ENCODE measurements around the gene ZMYM1.

ZMYM1 gene

DNA sequence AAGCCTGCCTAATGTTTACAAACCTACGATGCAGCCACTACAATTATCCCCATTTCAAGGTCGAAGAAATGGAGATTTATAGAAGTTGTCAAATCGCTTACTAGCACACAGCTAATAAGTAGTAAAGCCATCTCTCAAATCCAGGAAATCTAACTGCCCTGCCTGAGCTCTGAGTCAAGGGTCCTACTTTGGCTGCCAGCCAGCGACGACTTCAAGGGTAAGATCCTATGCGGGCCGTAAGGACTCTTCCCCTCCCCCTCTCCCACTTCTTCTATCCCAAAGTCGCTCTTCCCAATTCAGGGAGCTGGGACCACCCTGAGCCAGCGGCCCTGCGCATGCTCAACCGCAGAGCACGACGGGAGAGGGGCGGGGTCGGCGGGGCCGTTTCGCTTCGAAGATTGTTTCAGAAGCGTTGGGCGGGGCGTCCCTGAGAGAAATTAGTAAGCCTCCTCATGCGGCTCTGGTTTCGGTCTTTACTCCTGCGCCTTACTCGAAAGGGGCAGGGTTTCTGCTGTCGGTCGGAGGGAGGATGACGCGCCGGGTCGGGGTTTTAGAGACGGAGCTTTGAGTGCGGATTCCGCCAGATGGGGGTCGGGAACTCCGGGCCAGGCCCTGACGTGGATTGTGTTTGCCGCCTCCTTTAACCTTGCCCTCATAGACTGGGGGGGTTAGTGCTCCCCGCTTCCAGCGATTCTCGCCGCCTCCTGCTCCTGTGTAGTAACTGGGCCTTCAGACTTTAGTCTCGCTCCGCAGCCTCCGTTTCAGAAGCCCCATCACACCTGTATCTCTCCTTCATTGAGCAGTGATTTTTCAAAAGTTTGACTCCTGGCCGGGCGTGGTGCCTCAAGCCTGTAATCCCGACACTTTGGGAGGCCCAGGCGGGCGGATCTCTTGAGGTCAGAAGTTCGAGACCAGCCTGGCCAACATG, at the start of gene ZMYM1:
Gene ZMYM1 (plus strand): TSS at position 383 of the 928 bp plus-strand sequence. CDS start 14,603 bp downstream, outside the sequence.
- H3K4me1 ChIP-seq (ENCODE audit: control insufficient read depth, insufficient read depth, low read length, unreplicated experiment), result peaks cover 31% of the 10 kb centered on the region
- H3K4me3 ChIP-seq (ENCODE audit: low read depth, low read length), result peak within 1 kb of the TSS; percentile 76
- H2AFZ ChIP-seq (ENCODE audit: low read length, unreplicated experiment), result peak within 1 kb of the TSS; percentile 68
- no peaks in the 10 kb centered on the region; the same call in 1 of the 2 replicates for H3K36me3 ChIP-seq (ENCODE audit: insufficient read depth, low read length)
- H3K27me3 ChIP-seq (ENCODE audit: insufficient read depth, low read length), result no peaks in the 10 kb centered on the region
- H3K27ac ChIP-seq (ENCODE audit: low read depth, low read length), result peak within 1 kb of the TSS; percentile 80
- peaks cover 40% of the 10 kb centered on the region for H3K79me2 ChIP-seq (ENCODE audit: control insufficient read depth, insufficient read depth, low read length, unreplicated experiment)

- Histone ChIP-seq H3K36me3 (ENCODE audit: insufficient read depth, low read length) (0 out of 2 replicates have a peak, but pooled peaks cover 8% of the 10 kb centered on the region), H3K4me3 (ENCODE audit: low read depth, low read length) (peak overlapping the region; percentile 94), H3K27ac (ENCODE audit: low read depth, low read length) (no peak overlapping the region), H3K79me2 (ENCODE audit: control insufficient read depth, insufficient read depth, low read length, unreplicated experiment) (peaks cover 29% of the 10 kb centered on the region), H3K4me1 (ENCODE audit: control insufficient read depth, insufficient read depth, low read length, unreplicated experiment) (peaks cover 9% of the 10 kb centered on the region), H2AFZ (ENCODE audit: low read length, unreplicated experiment) (no peak overlapping the region), H3K27me3 (ENCODE audit: insufficient read depth, low read length) (no peaks in the 10 kb centered on the region)
These were observed 49.4 kb upstream of the ZMYM1 start for GRCh38 chr1:35029761-35030160.

DNA sequence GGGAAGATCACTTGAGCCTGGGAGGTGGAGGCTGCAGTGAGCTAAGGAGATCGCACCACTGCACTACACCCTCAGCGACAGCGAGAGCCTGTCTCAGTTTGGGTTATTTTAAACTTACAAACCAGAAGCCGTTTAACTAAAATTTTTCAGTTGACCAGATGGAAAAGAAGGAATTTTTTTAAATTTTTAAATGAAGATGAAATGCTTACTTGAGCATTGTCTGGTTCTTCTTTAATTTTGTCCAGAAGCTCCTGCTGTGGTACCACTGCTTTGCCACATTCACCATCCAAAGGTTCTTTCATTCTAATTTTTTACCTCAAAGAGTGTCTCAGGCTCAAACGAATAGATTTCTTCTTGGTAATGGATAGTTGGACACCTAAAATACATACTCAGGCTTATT, 48.8 kb upstream of the ZMYM1 start:
- peak overlapping the region; percentile 79 for H2AFZ ChIP-seq (ENCODE audit: low read length, unreplicated experiment)
- H3K27ac ChIP-seq (ENCODE audit: low read depth, low read length), result peak overlapping the region; percentile 85
- no peaks in the 10 kb centered on the region for H3K27me3 ChIP-seq (ENCODE audit: insufficient read depth, low read length)
- H3K36me3 ChIP-seq (ENCODE audit: insufficient read depth, low read length), result 0 out of 2 replicates have a peak, but pooled peaks cover 8% of the 10 kb centered on the region
- peaks cover 9% of the 10 kb centered on the region for H3K4me1 ChIP-seq (ENCODE audit: control insufficient read depth, insufficient read depth, low read length, unreplicated experiment)
- peak overlapping the region; percentile 94 for H3K4me3 ChIP-seq (ENCODE audit: low read depth, low read length)
- H3K79me2 ChIP-seq (ENCODE audit: control insufficient read depth, insufficient read depth, low read length, unreplicated experiment), result peaks cover 29% of the 10 kb centered on the region

DNA sequence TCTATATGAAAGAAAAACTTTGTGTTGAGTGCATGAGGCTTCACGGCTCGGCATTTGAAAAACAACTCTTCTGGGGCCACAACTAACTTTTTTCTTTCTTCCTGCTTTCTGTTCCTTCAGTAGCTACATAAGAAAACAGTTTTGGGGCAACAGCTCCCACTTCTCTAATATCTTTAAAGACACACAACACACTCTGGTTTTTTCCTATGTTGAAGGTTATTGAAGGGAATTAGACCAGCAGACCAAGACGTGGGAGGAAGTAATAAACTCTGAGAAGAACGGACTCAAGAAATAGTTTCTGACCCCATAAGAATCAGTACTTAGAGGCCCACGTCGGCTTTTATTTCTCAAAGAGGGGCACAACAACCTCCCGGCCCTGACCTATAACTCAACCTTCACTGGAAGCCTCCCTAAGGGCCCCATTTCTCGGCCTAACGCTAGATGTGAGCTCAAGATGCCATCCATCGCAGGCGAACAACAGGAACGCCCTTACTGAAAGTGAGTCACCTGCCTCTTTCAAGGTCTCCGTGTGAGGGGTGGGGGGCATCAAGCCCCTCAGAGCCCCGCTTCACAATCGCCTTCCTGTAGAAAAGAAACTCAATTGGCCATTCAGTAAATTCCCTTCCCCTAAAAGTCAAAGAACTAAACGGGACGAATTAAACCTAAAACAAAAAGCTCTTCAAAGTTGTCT, 48.3 kb upstream of the ZMYM1 start:
- Histone ChIP-seq H2AFZ (ENCODE audit: low read length, unreplicated experiment) (peak overlapping the region; percentile 79), H3K4me3 (ENCODE audit: low read depth, low read length) (peak overlapping the region; percentile 94), H3K27me3 (ENCODE audit: insufficient read depth, low read length) (no peaks in the 10 kb centered on the region), H3K27ac (ENCODE audit: low read depth, low read length) (peak overlapping the region; percentile 85), H3K4me1 (ENCODE audit: control insufficient read depth, insufficient read depth, low read length, unreplicated experiment) (peaks cover 9% of the 10 kb centered on the region), H3K79me2 (ENCODE audit: control insufficient read depth, insufficient read depth, low read length, unreplicated experiment) (peaks cover 29% of the 10 kb centered on the region), H3K36me3 (ENCODE audit: insufficient read depth, low read length) (0 out of 2 replicates have a peak, but pooled peaks cover 8% of the 10 kb centered on the region)

GRCh38 chr1:35032384-35032739, 46.8 kb upstream of the ZMYM1 start:
- Histone ChIP-seq H3K4me1 (ENCODE audit: control insufficient read depth, insufficient read depth, low read length, unreplicated experiment) (peaks cover 9% of the 10 kb centered on the region), H2AFZ (ENCODE audit: low read length, unreplicated experiment) (no peak overlapping the region), H3K79me2 (ENCODE audit: control insufficient read depth, insufficient read depth, low read length, unreplicated experiment) (peaks cover 23% of the 10 kb centered on the region), H3K4me3 (ENCODE audit: low read depth, low read length) (no peak overlapping the region; the same call in 1 of the 2 replicates), H3K27me3 (ENCODE audit: insufficient read depth, low read length) (no peaks in the 10 kb centered on the region), H3K36me3 (ENCODE audit: insufficient read depth, low read length) (0 out of 2 replicates have a peak, but pooled peaks cover 2% of the 10 kb centered on the region), H3K27ac (ENCODE audit: low read depth, low read length) (no peak overlapping the region)

DNA sequence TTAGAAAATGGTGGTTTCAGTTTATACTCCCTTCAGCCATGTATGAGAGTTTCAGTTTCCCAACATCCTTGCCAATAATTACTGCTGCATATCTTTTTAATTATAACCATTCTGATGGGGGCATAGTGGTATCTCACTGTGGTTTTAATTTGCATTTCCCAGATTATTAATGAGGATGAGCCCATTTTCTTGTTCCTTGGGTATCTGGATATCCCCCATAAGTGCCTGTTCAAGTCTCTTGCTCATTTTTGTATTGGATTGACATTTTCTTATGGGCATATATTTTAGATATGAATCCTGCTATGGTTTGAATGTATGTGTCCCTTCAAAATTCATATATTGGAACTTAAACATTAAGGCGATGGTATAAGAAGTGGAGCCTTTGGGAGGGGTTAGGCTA, 45.8 kb upstream of the ZMYM1 start:
- peaks cover 18% of the 10 kb centered on the region for H3K79me2 ChIP-seq (ENCODE audit: control insufficient read depth, insufficient read depth, low read length, unreplicated experiment)
- peaks cover 9% of the 10 kb centered on the region for H3K4me1 ChIP-seq (ENCODE audit: control insufficient read depth, insufficient read depth, low read length, unreplicated experiment)
- no peak overlapping the region for H3K4me3 ChIP-seq (ENCODE audit: low read depth, low read length)
- H3K27me3 ChIP-seq (ENCODE audit: insufficient read depth, low read length), result no peaks in the 10 kb centered on the region
- H3K27ac ChIP-seq (ENCODE audit: low read depth, low read length), result no peak overlapping the region
- H2AFZ ChIP-seq (ENCODE audit: low read length, unreplicated experiment), result no peak overlapping the region
- no peaks in the 10 kb centered on the region for H3K36me3 ChIP-seq (ENCODE audit: insufficient read depth, low read length)

- no peaks in the 10 kb centered on the region for H3K36me3 ChIP-seq (ENCODE audit: insufficient read depth, low read length)
- no peaks in the 10 kb centered on the region for H3K4me1 ChIP-seq (ENCODE audit: control insufficient read depth, insufficient read depth, low read length, unreplicated experiment)
- no peaks in the 10 kb centered on the region for H3K79me2 ChIP-seq (ENCODE audit: control insufficient read depth, insufficient read depth, low read length, unreplicated experiment)
- H3K4me3 ChIP-seq (ENCODE audit: low read depth, low read length), result no peak overlapping the region
- no peaks in the 10 kb centered on the region for H3K27me3 ChIP-seq (ENCODE audit: insufficient read depth, low read length)
- H3K27ac ChIP-seq (ENCODE audit: low read depth, low read length), result no peak overlapping the region
- no peak overlapping the region for H2AFZ ChIP-seq (ENCODE audit: low read length, unreplicated experiment)
These were observed 42.6 kb upstream of the ZMYM1 start for GRCh38 chr1:35036621-35037020.

GRCh38 chr1:35037206-35037605, 42.0 kb upstream of the ZMYM1 start:
- Histone ChIP-seq H3K4me1 (ENCODE audit: control insufficient read depth, insufficient read depth, low read length, unreplicated experiment) (no peaks in the 10 kb centered on the region), H3K79me2 (ENCODE audit: control insufficient read depth, insufficient read depth, low read length, unreplicated experiment) (no peaks in the 10 kb centered on the region), H3K27ac (ENCODE audit: low read depth, low read length) (no peak overlapping the region), H3K4me3 (ENCODE audit: low read depth, low read length) (no peak overlapping the region), H3K36me3 (ENCODE audit: insufficient read depth, low read length) (no peaks in the 10 kb centered on the region), H2AFZ (ENCODE audit: low read length, unreplicated experiment) (peak overlapping the region; percentile 59), H3K27me3 (ENCODE audit: insufficient read depth, low read length) (no peaks in the 10 kb centered on the region)

GRCh38 chr1:35038723-35039122, 40.5 kb upstream of the ZMYM1 start:
- Histone ChIP-seq H3K27me3 (ENCODE audit: insufficient read depth, low read length) (no peaks in the 10 kb centered on the region), H3K4me3 (ENCODE audit: low read depth, low read length) (no peak overlapping the region), H3K27ac (ENCODE audit: low read depth, low read length) (no peak overlapping the region), H2AFZ (ENCODE audit: low read length, unreplicated experiment) (no peak overlapping the region), H3K4me1 (ENCODE audit: control insufficient read depth, insufficient read depth, low read length, unreplicated experiment) (no peaks in the 10 kb centered on the region), H3K79me2 (ENCODE audit: control insufficient read depth, insufficient read depth, low read length, unreplicated experiment) (no peaks in the 10 kb centered on the region), H3K36me3 (ENCODE audit: insufficient read depth, low read length) (no peaks in the 10 kb centered on the region)

DNA sequence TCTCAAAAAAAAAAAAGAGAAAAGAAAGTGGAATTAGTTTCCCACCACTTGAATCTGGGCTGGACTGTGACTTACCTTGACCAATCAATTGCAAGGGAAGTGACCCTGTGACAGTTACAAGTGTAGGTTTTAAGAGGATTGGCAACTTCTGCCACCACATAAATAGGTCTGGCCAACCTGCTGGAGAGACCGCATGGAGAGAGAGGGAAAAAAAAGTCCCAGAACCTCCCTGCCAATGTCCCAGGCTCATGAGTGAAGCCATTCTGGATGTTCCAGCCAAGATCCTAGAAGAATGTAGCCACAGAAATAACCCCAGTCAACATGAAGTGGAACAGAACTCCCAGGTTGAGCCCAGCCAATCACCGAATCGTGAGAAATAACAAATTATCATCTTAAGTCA, 35.7 kb upstream of the ZMYM1 start:
- no peaks in the 10 kb centered on the region for H3K36me3 ChIP-seq (ENCODE audit: insufficient read depth, low read length)
- H3K79me2 ChIP-seq (ENCODE audit: control insufficient read depth, insufficient read depth, low read length, unreplicated experiment), result no peaks in the 10 kb centered on the region
- no peak overlapping the region for H3K4me3 ChIP-seq (ENCODE audit: low read depth, low read length)
- H2AFZ ChIP-seq (ENCODE audit: low read length, unreplicated experiment), result no peak overlapping the region
- H3K27ac ChIP-seq (ENCODE audit: low read depth, low read length), result no peak overlapping the region
- no peaks in the 10 kb centered on the region for H3K27me3 ChIP-seq (ENCODE audit: insufficient read depth, low read length)
- H3K4me1 ChIP-seq (ENCODE audit: control insufficient read depth, insufficient read depth, low read length, unreplicated experiment), result peaks cover 14% of the 10 kb centered on the region

All from ACC112 (cell line).